Adrenal gland (tissue), 12 donors: ENCODE data around the gene HOXA9. TPM values are rescaled to one million over a fixed set of nuclear protein-coding genes. Genes with fewer than 3 reads are reported as not detected.

Experiments used
- DNase-seq, 7 donors: peaks; one replicate each; pipeline ENCODE4 v3.0.0-alpha.2; 2019 to 2020
- H3K27ac ChIP-seq, 5 donors: fragments of 200-600 bp; sonication (generic) in 4 of 5; 1 replicate in 3 of 5; 2 replicates in 2 of 5; pipeline versions ENCODE4 v1.5.1 to v1.8.0; 2016 to 2020; ENCODE audit warnings: mild to moderate bottlenecking in 1 of 5
- H3K27me3 ChIP-seq: fragments of 200-600 bp; 2 replicates; pipeline ENCODE4 v1.8.0; 2021
- H3K36me3 ChIP-seq, 2 donors: fragments of 200-600 bp; replicated peaks in 1 of 2; 1 replicate in 1 of 2; 2 replicates in 1 of 2; pipeline versions ENCODE4 v1.5.1 to v1.8.0; 2018 to 2022
- H3K4me1 ChIP-seq, 2 donors: fragments of 200-600 bp; replicated peaks in 1 of 2; 1 replicate in 1 of 2; 2 replicates in 1 of 2; pipeline versions ENCODE4 v1.5.1 to v1.8.0; 2018 to 2021
- H3K4me3 ChIP-seq, 4 donors: fragments of 200-600 bp; sonication (generic) in 3 of 4; one replicate each; pipeline ENCODE4 v1.5.1; 2016 to 2018
- H3K9me3 ChIP-seq, 3 donors: fragments of 200-600 bp; sonication (generic) in 1 of 3; replicated peaks in 1 of 3; 1 replicate in 2 of 3; 2 replicates in 1 of 3; pipeline versions ENCODE4 v1.5.1 to v1.8.0; 2016 to 2021
- POLR2A ChIP-seq, 2 donors: fragments of 450-650 bp; IDR thresholded peaks; one replicate each; pipeline ENCODE4 v1.6.1; 2017; ENCODE audit warnings: antibody characterized with exemption in 2 of 2, mild to moderate bottlenecking in 2 of 2, moderate library complexity in 1 of 2
- WGBS, 4 donors: extraction: QIAGEN DNeasy Blood & Tissue Kit in 2 of 4; methylation state at CpG; one replicate each; pipeline versions ENCODE4 v1.1.5 to v1.1.7; 2013 to 2017; 5-methylcytosine and 5-hydroxymethylcytosine counted together
- intact Hi-C, 2 donors: fragments of 100-400 bp; cut with DNase I; formaldehyde crosslinking; loops; one replicate each; pipeline versions ENCODE4 v1.14.1 to v1.15.0; 2022 to 2023
- polyA plus RNA-seq, 3 donors: library from polyadenylated mRNA; stranded (reverse); fragments of 200-250 nt in 2 of 3; fragments of 350-450 nt in 1 of 3; fragmentation: Illumina TruSeq in 1 of 3; extraction: RNeasy Lipid Tissue Mini Kit (QIAGEN cat#74804) in 1 of 3; gene quantifications; one replicate each; pipeline ENCODE4 v1.2.3, GENCODE V29; 2013 to 2014
- total RNA-seq, 9 donors: library from RNA; depleted of rRNA in 4 of 9; stranded (reverse); fragments of >200 nt in 4 of 9; fragments of 120-200 nt in 1 of 9; fragmentation: NEBNext Ultra II Directional in 1 of 9; extraction: Animal tissue kit (Norgen Biotek cat#: 25700) in 1 of 9; gene quantifications; one replicate each; pipeline versions ENCODE4 v1.1.0 to v1.2.4, GENCODE V29; 2013 to 2023
- TF ChIP-seq, protein P1 (sequence below), 6 experiments: fragments of 450-650 bp in 4 of 6; fragments of 200-600 bp in 2 of 6; sonication (generic) in 1 of 6; IDR thresholded peaks; 1 replicate in 5 of 6; 2 replicates in 1 of 6; pipeline versions ENCODE4 v1.5.1 to v1.8.0; 2016 to 2021; ENCODE audit warnings: antibody characterized with exemption in 6 of 6, mild to moderate bottlenecking in 2 of 6, moderate library complexity in 1 of 6
- donor health status: healthy with polysubstance abuse.
- donor health status: Bipolar disorder and iron deficiency.
- donor health status: DM: yes; HTN: yes; CAD: no.
- donor health status: DM: no; HTN: no; CAD: no.
- donor health status: DM: no; HTN: no; CAD: no.
- donor health status: DM: yes; HTN: yes; CAD: no.

HOXA9 gene
- total and polyA plus RNA-seq, 12 donors = 2.6 to 26.7 (median 11.7) TPM

DNA sequence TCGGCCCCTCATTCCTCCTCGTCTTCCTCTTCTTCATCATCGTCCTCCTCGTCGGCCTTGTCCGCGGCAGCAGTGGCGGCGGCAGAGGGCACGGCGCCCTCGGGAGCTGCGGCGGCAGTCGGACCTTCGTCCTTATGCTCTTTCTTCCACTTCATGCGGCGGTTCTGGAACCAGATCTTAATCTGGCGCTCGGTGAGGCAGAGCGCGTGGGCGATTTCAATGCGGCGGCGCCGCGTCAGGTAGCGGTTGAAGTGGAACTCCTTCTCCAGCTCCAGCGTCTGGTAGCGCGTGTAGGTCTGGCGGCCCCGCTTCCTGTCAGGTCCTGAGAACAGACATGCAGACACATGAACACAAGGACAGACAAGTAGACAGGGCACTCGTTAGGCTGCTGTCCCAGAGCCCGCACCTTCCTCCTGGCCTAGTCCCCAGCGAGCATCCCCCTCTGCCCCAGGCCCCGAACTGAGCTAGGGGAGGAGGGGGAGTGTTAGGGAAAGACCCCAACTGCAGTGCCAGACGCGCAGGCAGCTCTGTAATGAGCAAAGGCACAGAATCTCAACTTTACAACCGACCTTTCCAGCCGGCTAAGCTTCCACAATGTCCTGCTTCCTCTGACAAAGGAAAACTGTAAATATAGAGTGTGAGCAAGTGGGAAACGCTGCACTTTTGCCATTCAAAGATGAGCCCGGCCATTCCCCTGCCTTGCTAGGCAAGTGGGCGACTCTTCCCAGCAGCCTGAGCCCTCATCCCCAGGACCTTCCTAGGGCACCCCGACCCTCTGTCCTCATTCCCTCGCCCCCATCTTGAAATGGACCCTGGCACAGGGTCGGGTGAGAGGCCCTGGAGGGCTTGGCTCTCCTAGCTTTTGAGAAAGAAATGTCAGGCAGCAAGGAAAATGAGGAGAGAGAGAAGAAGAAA, 10.2 kb downstream of the HOXA9 start:
- Histone ChIP-seq H3K4me1 (peaks cover 7 to 21% of the 10 kb centered on the region in 2 donors), H3K27ac (peak overlapping the region; percentile 28 to 92 (median 73)), H3K9me3 (no peaks in the 10 kb centered on the region), H3K27me3 (no peaks in the 10 kb centered on the region), H3K4me3 (peak overlapping the region in 2 of 4 donors; percentile 33 to 57), H3K36me3 (no peaks in the 10 kb centered on the region)
- 19 to 43% (median 31%) methylated on average over 26 to 48 of the region's 48 CpGs for WGBS, 4 donors
- intact Hi-C loops = no loop called here
- peak in 1 of 2 donors; percentile 39 for TF ChIP-seq POLR2A (IDR thresholded peaks at IDR 0.05)
- TF ChIP-seq, protein P1, sequence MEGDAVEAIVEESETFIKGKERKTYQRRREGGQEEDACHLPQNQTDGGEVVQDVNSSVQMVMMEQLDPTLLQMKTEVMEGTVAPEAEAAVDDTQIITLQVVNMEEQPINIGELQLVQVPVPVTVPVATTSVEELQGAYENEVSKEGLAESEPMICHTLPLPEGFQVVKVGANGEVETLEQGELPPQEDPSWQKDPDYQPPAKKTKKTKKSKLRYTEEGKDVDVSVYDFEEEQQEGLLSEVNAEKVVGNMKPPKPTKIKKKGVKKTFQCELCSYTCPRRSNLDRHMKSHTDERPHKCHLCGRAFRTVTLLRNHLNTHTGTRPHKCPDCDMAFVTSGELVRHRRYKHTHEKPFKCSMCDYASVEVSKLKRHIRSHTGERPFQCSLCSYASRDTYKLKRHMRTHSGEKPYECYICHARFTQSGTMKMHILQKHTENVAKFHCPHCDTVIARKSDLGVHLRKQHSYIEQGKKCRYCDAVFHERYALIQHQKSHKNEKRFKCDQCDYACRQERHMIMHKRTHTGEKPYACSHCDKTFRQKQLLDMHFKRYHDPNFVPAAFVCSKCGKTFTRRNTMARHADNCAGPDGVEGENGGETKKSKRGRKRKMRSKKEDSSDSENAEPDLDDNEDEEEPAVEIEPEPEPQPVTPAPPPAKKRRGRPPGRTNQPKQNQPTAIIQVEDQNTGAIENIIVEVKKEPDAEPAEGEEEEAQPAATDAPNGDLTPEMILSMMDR (IDR thresholded peaks at IDR 0.05) = no peak
- DNase-seq = peak; percentile 44 to 72 (median 60)

DNA sequence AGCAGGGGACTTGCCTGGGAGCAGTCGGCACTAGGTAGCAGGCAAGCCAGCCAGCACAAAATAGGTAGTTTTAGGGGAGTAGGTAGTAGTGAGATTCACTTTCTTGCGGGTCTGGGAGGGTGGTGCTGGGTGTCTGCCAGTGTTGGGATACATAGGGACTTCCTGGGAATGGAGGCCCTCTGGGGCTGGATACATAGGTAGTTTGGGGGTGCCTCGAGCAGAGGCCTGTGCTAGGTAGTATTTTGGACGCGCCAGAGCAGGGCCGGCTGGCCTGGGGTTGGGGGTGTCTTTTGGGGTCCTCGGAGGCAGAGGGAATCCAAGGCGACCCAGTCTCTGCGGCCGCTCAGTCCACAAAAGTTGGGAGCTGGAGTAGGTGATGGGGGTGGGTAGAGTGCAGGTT, 11.0 kb downstream of the HOXA9 start:
- H3K27ac ChIP-seq = peak overlapping the region in 2 of 5 donors; percentile 13 to 91
- WGBS, 4 donors = 83 to 89% (median 88%) methylated on average over 9 to 10 of the region's 10 CpGs
- TF ChIP-seq, protein P1 (IDR thresholded peaks at IDR 0.05) = no peak
- H3K4me1 ChIP-seq = peaks cover 7 to 20% of the 10 kb centered on the region in 2 donors
- no peaks in the 10 kb centered on the region for H3K36me3 ChIP-seq
- H3K9me3 ChIP-seq = no peaks in the 10 kb centered on the region
- intact Hi-C loops = no loop called here
- no peaks in the 10 kb centered on the region for H3K27me3 ChIP-seq
- no peak overlapping the region for H3K4me3 ChIP-seq
- peak in 5 of 7 donors; percentile 12 to 50 (median 15) for DNase-seq

DNA sequence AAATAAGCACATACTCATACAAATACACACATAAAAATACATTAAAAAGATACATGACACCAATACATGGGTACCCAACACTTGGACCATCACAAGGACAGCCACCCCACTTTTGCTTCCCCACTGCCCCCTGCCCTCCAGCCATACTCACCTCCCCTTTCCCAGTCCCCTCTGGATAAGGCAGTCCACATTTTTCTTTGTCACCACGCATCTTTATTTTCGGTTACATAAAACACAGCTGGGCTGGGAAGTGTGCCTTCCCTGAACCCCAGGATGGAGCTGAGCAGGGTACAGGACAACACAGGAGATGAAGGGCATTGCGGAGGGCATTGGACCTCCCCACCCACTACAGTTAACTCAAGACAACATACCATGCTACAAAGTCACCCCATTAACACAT, 11.8 kb downstream of the HOXA9 start:
- no peaks in the 10 kb centered on the region for H3K9me3 ChIP-seq
- 93 to 94% (median 94%) methylated on average over 3 of the region's 3 CpGs for WGBS, 4 donors
- no peaks in the 10 kb centered on the region for H3K27me3 ChIP-seq
- no peaks in the 10 kb centered on the region for H3K36me3 ChIP-seq
- H3K4me3 ChIP-seq = no peak overlapping the region
- intact Hi-C loops = no loop called here
- peaks cover 7 to 25% of the 10 kb centered on the region in 2 donors for H3K4me1 ChIP-seq
- H3K27ac ChIP-seq = peak overlapping the region in 1 of 5 donors; percentile 11
- peak in 2 of 7 donors; percentile 15 to 35 for DNase-seq
- no peak for TF ChIP-seq POLR2A (IDR thresholded peaks at IDR 0.05)
- TF ChIP-seq, protein P1 (IDR thresholded peaks at IDR 0.05) = no peak

DNA sequence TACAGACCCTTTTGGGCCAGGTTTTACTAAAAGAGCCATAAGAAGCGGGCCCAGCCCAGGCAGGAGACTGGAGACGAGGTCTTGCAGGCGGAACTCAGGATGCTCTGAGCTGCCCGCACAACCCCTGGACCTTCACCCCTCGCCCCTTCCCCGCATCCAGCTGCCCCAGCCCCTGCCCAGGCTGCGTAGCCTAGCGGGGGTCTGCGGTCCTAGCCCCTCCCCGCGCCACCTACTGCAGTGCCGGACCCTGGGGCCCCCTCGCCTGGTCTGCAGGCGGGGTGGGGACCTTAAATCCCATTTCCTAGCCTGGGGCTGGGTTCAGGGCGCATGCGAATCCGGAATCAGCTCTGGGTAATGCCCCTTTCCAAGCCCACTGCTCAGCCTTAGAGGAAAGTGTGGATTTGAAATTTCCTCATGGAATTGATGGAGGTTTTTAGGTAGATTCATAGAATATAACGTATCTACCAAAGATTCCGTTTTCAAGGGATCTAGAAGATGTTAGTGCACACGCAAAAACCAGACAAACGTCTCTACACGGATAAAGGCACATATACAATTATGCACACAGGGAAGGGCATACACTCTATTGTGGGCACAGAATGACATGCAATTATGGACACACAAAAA, 12.4 kb downstream of the HOXA9 start:
- Histone ChIP-seq H3K4me3 (peak overlapping the region in 1 of 4 donors; percentile 63), H3K4me1 (peaks cover 13 to 28% of the 10 kb centered on the region in 2 donors), H3K36me3 (no peaks in the 10 kb centered on the region), H3K27me3 (no peaks in the 10 kb centered on the region), H3K9me3 (no peaks in the 10 kb centered on the region), H3K27ac (peak overlapping the region in 3 of 5 donors; percentile 53 to 99 (median 99))
- peak in 3 of 7 donors; percentile 19 to 50 (median 24) for DNase-seq
- WGBS, 4 donors = 50 to 81% (median 67%) methylated on average over 8 to 22 of the region's 22 CpGs
- TF ChIP-seq POLR2A (IDR thresholded peaks at IDR 0.05) = no peak
- TF ChIP-seq, protein P1 (IDR thresholded peaks at IDR 0.05) = no peak
- intact Hi-C loops = no loop called here
